ENCODE measurements around the gene SOCS1. TPM values are rescaled to one million over a fixed set of nuclear protein-coding genes. Genes with fewer than 3 reads are reported as not detected.

SOCS1 gene
- total and polyA plus RNA-seq, 9 of the 15 experiments (the other 6 are each of a cell fraction or from before 2014, with no cell fraction given), result 0.04 to 7.5 (median 2.3) TPM

- TF ChIP-seq PBX2 (CRISPR knock-in tag; IDR thresholded peaks at IDR 0.05; ENCODE audit: low read depth) (no peak), PBX2 (tag; conservative IDR thresholded peaks at IDR 0.05; ENCODE audit: low read depth) (no peak), ELK1 (CRISPR knock-in tag; IDR thresholded peaks at IDR 0.05) (peak; percentile 77; the same call in 1 of the 2 replicates), ZNF212 (CRISPR knock-in tag; IDR thresholded peaks at IDR 0.05) (no peak), NCOA2 (IDR thresholded peaks at IDR 0.05; ENCODE audit: partially characterized antibody in 2 of 2) (no peak), ZFP30 (CRISPR knock-in tag; IDR thresholded peaks at IDR 0.05; ENCODE audit: borderline replicate concordance) (no peak), PTBP1 (IDR thresholded peaks at IDR 0.05; ENCODE audit: low read depth, low read length) (peak; percentile 71; the same call in 1 of the 2 replicates), HDAC6 (IDR thresholded peaks at IDR 0.05; ENCODE audit: low read depth, low read length) (no peak), MEF2D (tag; conservative IDR thresholded peaks at IDR 0.05; ENCODE audit: low read depth) (no peak), ZHX1 (conservative IDR thresholded peaks at IDR 0.05; ENCODE audit: low read length) (0 out of 2 replicates have a peak, but pooled peaks have one; percentile 35)
- TF ChIP-seq, protein P1, sequence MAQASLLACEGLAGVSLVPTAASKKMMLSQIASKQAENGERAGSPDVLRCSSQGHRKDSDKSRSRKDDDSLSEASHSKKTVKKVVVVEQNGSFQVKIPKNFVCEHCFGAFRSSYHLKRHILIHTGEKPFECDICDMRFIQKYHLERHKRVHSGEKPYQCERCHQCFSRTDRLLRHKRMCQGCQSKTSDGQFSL (CRISPR knock-in tag; IDR thresholded peaks at IDR 0.05), result peak; percentile 95
- TF ChIP-seq, protein P1 (tag; IDR thresholded peaks at IDR 0.05), result no peak
- TF ChIP-seq, protein P2, sequence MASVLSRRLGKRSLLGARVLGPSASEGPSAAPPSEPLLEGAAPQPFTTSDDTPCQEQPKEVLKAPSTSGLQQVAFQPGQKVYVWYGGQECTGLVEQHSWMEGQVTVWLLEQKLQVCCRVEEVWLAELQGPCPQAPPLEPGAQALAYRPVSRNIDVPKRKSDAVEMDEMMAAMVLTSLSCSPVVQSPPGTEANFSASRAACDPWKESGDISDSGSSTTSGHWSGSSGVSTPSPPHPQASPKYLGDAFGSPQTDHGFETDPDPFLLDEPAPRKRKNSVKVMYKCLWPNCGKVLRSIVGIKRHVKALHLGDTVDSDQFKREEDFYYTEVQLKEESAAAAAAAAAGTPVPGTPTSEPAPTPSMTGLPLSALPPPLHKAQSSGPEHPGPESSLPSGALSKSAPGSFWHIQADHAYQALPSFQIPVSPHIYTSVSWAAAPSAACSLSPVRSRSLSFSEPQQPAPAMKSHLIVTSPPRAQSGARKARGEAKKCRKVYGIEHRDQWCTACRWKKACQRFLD (CRISPR knock-in tag; IDR thresholded peaks at IDR 0.05), result peak; percentile 66; the same call in 1 of the 2 replicates
- TF ChIP-seq, protein P3, sequence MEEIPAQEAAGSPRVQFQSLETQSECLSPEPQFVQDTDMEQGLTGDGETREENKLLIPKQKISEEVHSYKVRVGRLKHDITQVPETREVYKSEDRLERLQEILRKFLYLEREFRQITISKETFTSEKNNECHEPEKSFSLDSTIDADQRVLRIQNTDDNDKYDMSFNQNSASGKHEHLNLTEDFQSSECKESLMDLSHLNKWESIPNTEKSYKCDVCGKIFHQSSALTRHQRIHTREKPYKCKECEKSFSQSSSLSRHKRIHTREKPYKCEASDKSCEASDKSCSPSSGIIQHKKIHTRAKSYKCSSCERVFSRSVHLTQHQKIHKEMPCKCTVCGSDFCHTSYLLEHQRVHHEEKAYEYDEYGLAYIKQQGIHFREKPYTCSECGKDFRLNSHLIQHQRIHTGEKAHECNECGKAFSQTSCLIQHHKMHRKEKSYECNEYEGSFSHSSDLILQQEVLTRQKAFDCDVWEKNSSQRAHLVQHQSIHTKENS (CRISPR knock-in tag; IDR thresholded peaks at IDR 0.05), result no peak
Measured at GRCh38 chr16:11254913-11255736, 879 bp downstream of the SOCS1 start (continued).

All from K562 (cell line).